Neural progenitor cell (in vitro differentiated cells): ENCODE results near the gene PLEKHA6. TPM values are rescaled to one million over a fixed set of nuclear protein-coding genes. Genes with fewer than 3 reads are reported as not detected.

Experiments used
- DNase-seq: peaks from one replicate; pipeline ENCODE4 v3.0.0-alpha.2; 2016; ENCODE audit warnings: low spot score
- H2AFZ ChIP-seq: fragments of 200-600 bp; sonication (generic); replicated peaks from 2 replicates; pipeline ENCODE4 v1.6.1; 2016; ENCODE audit warnings: antibody characterized with exemption
- H3F3A ChIP-seq: fragments of 200-600 bp; sonication (generic); 2 replicates; pipeline ENCODE4 v1.6.1; 2016; ENCODE audit warnings: antibody characterized with exemption, low read depth
- H3K27ac ChIP-seq: fragments of 200-600 bp; sonication (generic); 2 replicates; pipeline ENCODE4 v1.5.1; 2016; ENCODE audit warnings: mild to moderate bottlenecking
- H3K27me3 ChIP-seq: fragments of 200-600 bp; sonication (generic); 2 replicates; pipeline ENCODE4 v1.6.1; 2016; ENCODE audit warnings: mild to moderate bottlenecking, moderate library complexity
- H3K36me3 ChIP-seq: fragments of 200-600 bp; sonication (generic); 2 replicates; pipeline ENCODE4 v1.5.1; 2016
- H3K4me1 ChIP-seq: fragments of 200-600 bp; sonication (generic); 2 replicates; pipeline ENCODE4 v1.6.1; 2016; ENCODE audit warnings: mixed run types
- H3K4me2 ChIP-seq: fragments of 200-600 bp; sonication (generic); 2 replicates; pipeline ENCODE4 v1.6.1; 2016
- H3K4me3 ChIP-seq: fragments of 200-600 bp; sonication (generic); 2 replicates; pipeline ENCODE4 v1.5.1; 2016
- H3K79me2 ChIP-seq: fragments of 200-600 bp; sonication (generic); 2 replicates; pipeline ENCODE4 v1.6.1; 2016; ENCODE audit warnings: low read depth
- H3K9ac ChIP-seq: fragments of 200-600 bp; sonication (generic); 2 replicates; pipeline ENCODE4 v1.6.1; 2016
- H3K9me3 ChIP-seq: fragments of 200-600 bp; sonication (generic); 2 replicates; pipeline ENCODE4 v1.5.1; 2016; ENCODE audit warnings: low read depth
- H4K20me1 ChIP-seq: fragments of 200-600 bp; sonication (generic); 2 replicates; pipeline ENCODE4 v1.6.1; 2016; ENCODE audit warnings: low read depth
- H3K27ac Mint-ChIP-seq: 3 replicates; pipeline ENCODE4 v1.8.0; 2021; ENCODE audit warnings: mixed read lengths
- H3K27me3 Mint-ChIP-seq: 2 replicates; pipeline ENCODE4 v1.8.0; 2022; ENCODE audit warnings: low read depth, mild to moderate bottlenecking, inconsistent platforms, moderate library complexity, mixed read lengths; ENCODE audit not compliant: insufficient read depth
- H3K36me3 Mint-ChIP-seq: 3 replicates; pipeline ENCODE4 v1.8.0; 2021; ENCODE audit warnings: mixed read lengths
- H3K4me1 Mint-ChIP-seq: 3 replicates; pipeline ENCODE4 v1.8.0; 2021; ENCODE audit warnings: mixed read lengths
- H3K4me3 Mint-ChIP-seq: 3 replicates; pipeline ENCODE4 v1.8.0; 2021; ENCODE audit warnings: mild to moderate bottlenecking, moderate library complexity, mixed read lengths
- H3K9me3 Mint-ChIP-seq: 3 replicates; pipeline ENCODE4 v1.8.0; 2020; ENCODE audit warnings: mixed read lengths
- EZH2 ChIP-seq: fragments of 200-600 bp; sonication (generic); IDR thresholded peaks from 2 replicates; pipeline ENCODE4 v1.6.1; 2017; ENCODE audit warnings: antibody characterized with exemption, mild to moderate bottlenecking, moderate library complexity
- EZH2phosphoT487 ChIP-seq: fragments of 200-600 bp; sonication (generic); IDR thresholded peaks from 2 replicates; pipeline ENCODE4 v1.6.1; 2017; ENCODE audit warnings: antibody characterized with exemption
- total RNA-seq: library from RNA; depleted of rRNA; stranded (reverse); fragments of >200 nt; gene quantifications from 2 replicates; pipeline ENCODE4 v1.2.3, GENCODE V29; 2015; ENCODE audit warnings: low replicate concordance
- TF ChIP-seq, protein P1 (sequence below): fragments of 200-600 bp; sonication (generic); IDR thresholded peaks from 2 replicates; pipeline ENCODE4 v1.5.1; 2017; ENCODE audit warnings: antibody characterized with exemption, mild to moderate bottlenecking

PLEKHA6 gene
- total RNA-seq, 1 donor from 2014 or later = 0.58 TPM

- H3K27ac Mint-ChIP-seq = no peak overlapping the region
- Histone ChIP-seq H4K20me1 (no peaks in the 10 kb centered on the region), H3K36me3 (no peaks in the 10 kb centered on the region), H3K79me2 (no peaks in the 10 kb centered on the region), H3K27me3 (peaks cover 56% of the 10 kb centered on the region), H3F3A (peaks cover 6% of the 10 kb centered on the region), H3K4me1 (peaks cover 16% of the 10 kb centered on the region), H3K9me3 (no peaks in the 10 kb centered on the region), H3K9ac (no peak overlapping the region), H3K27ac (no peak overlapping the region), H2AFZ (no peak overlapping the region), H3K4me2 (no peak overlapping the region), H3K4me3 (no peak overlapping the region)
- H3K9me3 Mint-ChIP-seq = no peaks in the 10 kb centered on the region
- H3K4me3 Mint-ChIP-seq = no peak overlapping the region
- no peak for DNase-seq
- peaks cover 19% of the 10 kb centered on the region for H3K27me3 Mint-ChIP-seq
- TF ChIP-seq EZH2phosphoT487 = no peak
- TF ChIP-seq, protein P1, sequence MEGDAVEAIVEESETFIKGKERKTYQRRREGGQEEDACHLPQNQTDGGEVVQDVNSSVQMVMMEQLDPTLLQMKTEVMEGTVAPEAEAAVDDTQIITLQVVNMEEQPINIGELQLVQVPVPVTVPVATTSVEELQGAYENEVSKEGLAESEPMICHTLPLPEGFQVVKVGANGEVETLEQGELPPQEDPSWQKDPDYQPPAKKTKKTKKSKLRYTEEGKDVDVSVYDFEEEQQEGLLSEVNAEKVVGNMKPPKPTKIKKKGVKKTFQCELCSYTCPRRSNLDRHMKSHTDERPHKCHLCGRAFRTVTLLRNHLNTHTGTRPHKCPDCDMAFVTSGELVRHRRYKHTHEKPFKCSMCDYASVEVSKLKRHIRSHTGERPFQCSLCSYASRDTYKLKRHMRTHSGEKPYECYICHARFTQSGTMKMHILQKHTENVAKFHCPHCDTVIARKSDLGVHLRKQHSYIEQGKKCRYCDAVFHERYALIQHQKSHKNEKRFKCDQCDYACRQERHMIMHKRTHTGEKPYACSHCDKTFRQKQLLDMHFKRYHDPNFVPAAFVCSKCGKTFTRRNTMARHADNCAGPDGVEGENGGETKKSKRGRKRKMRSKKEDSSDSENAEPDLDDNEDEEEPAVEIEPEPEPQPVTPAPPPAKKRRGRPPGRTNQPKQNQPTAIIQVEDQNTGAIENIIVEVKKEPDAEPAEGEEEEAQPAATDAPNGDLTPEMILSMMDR = no peak
- no peak for TF ChIP-seq EZH2
- no peaks in the 10 kb centered on the region for H3K36me3 Mint-ChIP-seq
- H3K4me1 Mint-ChIP-seq = peaks cover 14% of the 10 kb centered on the region
Observed at GRCh38 chr1:204186597-204186996, 173.1 kb downstream of the PLEKHA6 start.

DNA sequence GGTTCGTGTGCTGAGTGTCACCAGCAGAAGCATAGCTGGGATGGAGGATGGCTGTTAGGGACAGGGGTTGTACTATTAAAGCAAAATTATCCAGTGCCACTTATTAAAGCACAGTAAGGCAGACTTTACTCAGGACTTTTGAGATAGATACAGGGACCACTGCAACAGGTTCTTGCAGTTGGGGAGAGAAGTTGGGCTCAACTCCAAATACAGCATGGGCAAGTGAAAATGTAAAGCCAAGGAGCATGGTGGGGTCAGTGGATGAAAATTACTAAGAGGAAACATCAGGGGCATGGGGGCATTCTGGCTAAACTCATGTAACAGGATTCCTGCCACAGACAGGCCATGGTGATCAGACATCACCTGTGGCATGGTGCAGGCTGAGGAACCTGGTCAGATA lies 178.6 kb downstream of the PLEKHA6 start:
- Mint-ChIP-seq H3K4me1 (no peaks in the 10 kb centered on the region), H3K4me3 (no peak overlapping the region), H3K27me3 (peaks cover 9% of the 10 kb centered on the region), H3K9me3 (no peaks in the 10 kb centered on the region), H3K36me3 (no peaks in the 10 kb centered on the region), H3K27ac (no peak overlapping the region)
- H3K4me1 ChIP-seq = no peaks in the 10 kb centered on the region
- H3F3A ChIP-seq = no peaks in the 10 kb centered on the region
- H3K9me3 ChIP-seq = no peaks in the 10 kb centered on the region
- TF ChIP-seq, protein P1 = no peak
- TF ChIP-seq EZH2 (no peak), EZH2phosphoT487 (no peak)
- DNase-seq = no peak
- no peaks in the 10 kb centered on the region for H3K79me2 ChIP-seq
- no peaks in the 10 kb centered on the region for H3K36me3 ChIP-seq
- no peak overlapping the region for H3K9ac ChIP-seq
- no peak overlapping the region for H2AFZ ChIP-seq
- H3K27me3 ChIP-seq = peaks cover 11% of the 10 kb centered on the region
- no peak overlapping the region for H3K4me2 ChIP-seq
- H3K4me3 ChIP-seq = no peak overlapping the region
- no peaks in the 10 kb centered on the region for H4K20me1 ChIP-seq
- no peak overlapping the region for H3K27ac ChIP-seq

DNA sequence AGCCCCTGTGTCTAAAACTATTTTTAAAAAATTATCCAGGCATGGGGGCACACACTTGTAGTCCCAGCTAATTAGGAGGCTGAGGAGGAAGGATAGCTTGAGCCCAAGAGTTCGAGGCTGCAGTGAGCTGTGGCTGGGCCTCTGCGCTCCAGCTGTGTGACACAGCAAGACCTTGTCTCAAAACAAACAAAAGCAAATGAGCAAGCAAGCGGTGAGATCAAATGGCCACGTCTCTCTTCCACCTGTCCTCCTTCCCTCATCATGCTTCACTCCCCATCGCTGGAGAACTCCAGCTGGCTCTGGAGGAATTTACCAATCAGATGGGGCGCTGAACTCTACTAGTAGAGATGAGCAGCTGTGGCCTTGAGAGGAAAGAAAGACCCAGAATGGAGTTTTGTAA lies 179.6 kb downstream of the PLEKHA6 start:
- H3K9me3 ChIP-seq = no peaks in the 10 kb centered on the region
- H3K36me3 ChIP-seq = no peaks in the 10 kb centered on the region
- H3K27me3 Mint-ChIP-seq = peaks cover 9% of the 10 kb centered on the region
- no peak for DNase-seq
- no peaks in the 10 kb centered on the region for H3K9me3 Mint-ChIP-seq
- H3K4me2 ChIP-seq = no peak overlapping the region
- no peaks in the 10 kb centered on the region for H3F3A ChIP-seq
- no peak overlapping the region for H3K4me3 ChIP-seq
- peaks cover 19% of the 10 kb centered on the region for H3K27me3 ChIP-seq
- no peak overlapping the region for H3K9ac ChIP-seq
- H3K4me1 Mint-ChIP-seq = no peaks in the 10 kb centered on the region
- H3K4me3 Mint-ChIP-seq = no peak overlapping the region
- no peaks in the 10 kb centered on the region for H4K20me1 ChIP-seq
- no peak overlapping the region for H3K27ac Mint-ChIP-seq
- H2AFZ ChIP-seq = no peak overlapping the region
- H3K36me3 Mint-ChIP-seq = no peaks in the 10 kb centered on the region
- H3K4me1 ChIP-seq = no peaks in the 10 kb centered on the region
- no peaks in the 10 kb centered on the region for H3K79me2 ChIP-seq
- no peak overlapping the region for H3K27ac ChIP-seq
- TF ChIP-seq, protein P1 = no peak
- TF ChIP-seq EZH2phosphoT487 (no peak), EZH2 (no peak)
